Neural cell (in vitro differentiated cells): ENCODE data around the gene SLC25A21. TPM values are rescaled to one million over a fixed set of nuclear protein-coding genes. Genes with fewer than 3 reads are reported as not detected.

ENCODE experiments used
- H2AFZ ChIP-seq: fragments of 200-600, 300-800 bp; sonication (generic), shearing (Covaris generic); 2 replicates; pipeline ENCODE4 v1.6.0; 2014; ENCODE audit warnings: low read depth, mild to moderate bottlenecking, antibody characterized with exemption, low read length, moderate library complexity
- H3F3A ChIP-seq: fragments of 200-600 bp; shearing (Covaris generic); 2 replicates; pipeline ENCODE4 v1.6.1; 2016; ENCODE audit warnings: mild to moderate bottlenecking, moderate library complexity, mixed read lengths, antibody characterized with exemption, low read length; ENCODE audit not compliant: insufficient read depth, poor library complexity, severe bottlenecking
- H3K27ac ChIP-seq: fragments of 200-600, 300-800 bp; sonication (generic), shearing (Covaris generic); 2 replicates; pipeline ENCODE4 v1.5.1; 2014; ENCODE audit warnings: mild to moderate bottlenecking, low read length, moderate library complexity
- H3K27me3 ChIP-seq: fragments of 300-800, 200-600 bp; sonication (generic), shearing (Covaris generic); 2 replicates; pipeline ENCODE4 v1.6.0; 2014; ENCODE audit warnings: mild to moderate bottlenecking, low read depth, low read length, moderate library complexity; ENCODE audit not compliant: insufficient read depth
- H3K36me3 ChIP-seq: fragments of 300-800, 200-600 bp; sonication (generic), shearing (Covaris generic); 2 replicates; pipeline ENCODE4 v1.5.1; 2014; ENCODE audit warnings: mild to moderate bottlenecking, antibody characterized with exemption, low read length, moderate library complexity; ENCODE audit not compliant: insufficient read depth
- H3K4me2 ChIP-seq: fragments of 300-800, 200-600 bp; sonication (generic), shearing (Covaris generic); 2 replicates; pipeline ENCODE4 v1.6.0; 2014; ENCODE audit warnings: mild to moderate bottlenecking, low read length
- H3K4me3 ChIP-seq: fragments of 300-800, 200-600 bp; sonication (generic), shearing (Covaris generic); 2 replicates; pipeline ENCODE4 v1.5.1; 2014; ENCODE audit warnings: mild to moderate bottlenecking, low read length, moderate library complexity
- H3K79me2 ChIP-seq: fragments of 200-600 bp; shearing (Covaris generic); replicated peaks from 2 replicates; pipeline ENCODE4 v1.6.0; 2014; ENCODE audit warnings: mild to moderate bottlenecking, low read length, moderate library complexity; ENCODE audit not compliant: insufficient read depth
- H3K9ac ChIP-seq: fragments of 300-800, 200-600 bp; sonication (generic), shearing (Covaris generic); 2 replicates; pipeline ENCODE4 v1.6.1; 2016; ENCODE audit warnings: mild to moderate bottlenecking, low read length, mixed read lengths
- H3K9me2 ChIP-seq: fragments of 200-600 bp; shearing (Covaris generic); 2 replicates; pipeline ENCODE4 v1.6.1; 2016; ENCODE audit warnings: mild to moderate bottlenecking, low read length, mixed read lengths; ENCODE audit not compliant: insufficient read depth
- H3K9me3 ChIP-seq: fragments of 200-600, 300-800 bp; sonication (generic), shearing (Covaris generic); 2 replicates; pipeline ENCODE4 v1.6.1; 2016; ENCODE audit warnings: mild to moderate bottlenecking, mixed run types, low read length, moderate library complexity, mixed read lengths
- H4K20me1 ChIP-seq: fragments of 200-600 bp; shearing (Covaris generic); 2 replicates; pipeline ENCODE4 v1.6.1; 2016; ENCODE audit warnings: mild to moderate bottlenecking, mixed run types; ENCODE audit not compliant: insufficient read depth
- EP300 ChIP-seq: fragments of 450-650 bp; conservative IDR thresholded peaks from 2 replicates; pipeline ENCODE4 v1.6.1; 2014; ENCODE audit warnings: antibody characterized with exemption, mild to moderate bottlenecking, moderate library complexity; ENCODE audit not compliant: poor library complexity, severe bottlenecking
- EZH2 ChIP-seq: fragments of 200-600, 300-800 bp; shearing (Covaris generic), sonication (generic); IDR thresholded peaks from 2 replicates; pipeline ENCODE4 v1.6.1; 2014; ENCODE audit warnings: antibody characterized with exemption, low read length, borderline replicate concordance, mild to moderate bottlenecking; ENCODE audit not compliant: insufficient read depth, poor library complexity, severe bottlenecking
- MXI1 ChIP-seq: fragments of 450-650 bp; conservative IDR thresholded peaks from 2 replicates; pipeline ENCODE4 v1.6.1; 2014; ENCODE audit warnings: antibody characterized with exemption, mild to moderate bottlenecking; ENCODE audit not compliant: poor library complexity, severe bottlenecking
- POLR2AphosphoS5 ChIP-seq: IDR thresholded peaks from 2 replicates; pipeline ENCODE4 v1.6.1; 2012
- RAD21 ChIP-seq: fragments of 450-650 bp; conservative IDR thresholded peaks from 2 replicates; pipeline ENCODE4 v1.6.1; 2014; ENCODE audit warnings: antibody characterized with exemption, mild to moderate bottlenecking, moderate library complexity
- SMC3 ChIP-seq: fragments of 450-650 bp; conservative IDR thresholded peaks from 2 replicates; pipeline ENCODE4 v1.6.1; 2014; ENCODE audit warnings: antibody characterized with exemption, mild to moderate bottlenecking, moderate library complexity; ENCODE audit not compliant: poor library complexity
- TAF1 ChIP-seq: IDR thresholded peaks from 2 replicates; pipeline ENCODE4 v1.6.1; 2012; ENCODE audit warnings: low read depth
- polyA plus RNA-seq: library from polyadenylated mRNA; depleted of rRNA; stranded (reverse); fragments of >200 nt; gene quantifications from 2 replicates; pipeline ENCODE4 v1.2.3, GENCODE V29; 2014
- TF ChIP-seq, protein P1 (sequence below): IDR thresholded peaks from 2 replicates; pipeline ENCODE4 v1.6.1; 2012; ENCODE audit warnings: borderline replicate concordance
- TF ChIP-seq, protein P2 (sequence below): fragments of 450-650 bp; IDR thresholded peaks from 2 replicates; pipeline ENCODE4 v1.5.1; 2014; ENCODE audit warnings: antibody characterized with exemption, mild to moderate bottlenecking, moderate library complexity; ENCODE audit not compliant: poor library complexity, severe bottlenecking

Gene SLC25A21
- polyA plus RNA-seq, 1 donor from 2014 or later = 0.35 TPM

DNA sequence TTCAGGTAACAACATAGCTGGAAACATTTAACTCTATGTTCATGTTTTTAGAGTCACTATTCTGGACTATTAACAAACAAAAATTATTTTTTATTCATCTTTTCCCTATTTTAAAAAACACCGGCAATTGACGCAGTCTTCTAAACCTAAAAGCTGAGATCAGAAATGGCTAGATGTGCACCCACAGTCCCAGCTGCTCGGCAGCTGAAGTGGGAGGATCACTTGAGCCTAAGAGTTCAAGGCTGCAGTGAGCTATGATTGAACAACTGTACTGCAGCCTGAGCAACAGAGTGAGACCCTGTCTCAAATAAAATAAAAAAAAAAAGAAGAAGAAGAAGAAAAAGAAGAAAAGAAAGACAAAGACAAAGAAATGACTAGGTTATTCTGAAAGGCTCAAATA is 446.3 kb downstream of the SLC25A21 start:
- Histone ChIP-seq H3K79me2 (no peaks in the 10 kb centered on the region), H3F3A (no peaks in the 10 kb centered on the region), H3K27ac (no peak overlapping the region), H3K27me3 (no peaks in the 10 kb centered on the region), H3K4me2 (no peak overlapping the region), H3K9ac (no peak overlapping the region), H2AFZ (no peak overlapping the region), H3K4me3 (no peak overlapping the region), H3K9me3 (no peaks in the 10 kb centered on the region), H4K20me1 (no peaks in the 10 kb centered on the region), H3K36me3 (no peaks in the 10 kb centered on the region), H3K9me2 (no peaks in the 10 kb centered on the region)
- TF ChIP-seq EP300 (no peak), TAF1 (no peak), POLR2AphosphoS5 (no peak), RAD21 (no peak), MXI1 (no peak), SMC3 (no peak), EZH2 (no peak)
- TF ChIP-seq, protein P1, sequence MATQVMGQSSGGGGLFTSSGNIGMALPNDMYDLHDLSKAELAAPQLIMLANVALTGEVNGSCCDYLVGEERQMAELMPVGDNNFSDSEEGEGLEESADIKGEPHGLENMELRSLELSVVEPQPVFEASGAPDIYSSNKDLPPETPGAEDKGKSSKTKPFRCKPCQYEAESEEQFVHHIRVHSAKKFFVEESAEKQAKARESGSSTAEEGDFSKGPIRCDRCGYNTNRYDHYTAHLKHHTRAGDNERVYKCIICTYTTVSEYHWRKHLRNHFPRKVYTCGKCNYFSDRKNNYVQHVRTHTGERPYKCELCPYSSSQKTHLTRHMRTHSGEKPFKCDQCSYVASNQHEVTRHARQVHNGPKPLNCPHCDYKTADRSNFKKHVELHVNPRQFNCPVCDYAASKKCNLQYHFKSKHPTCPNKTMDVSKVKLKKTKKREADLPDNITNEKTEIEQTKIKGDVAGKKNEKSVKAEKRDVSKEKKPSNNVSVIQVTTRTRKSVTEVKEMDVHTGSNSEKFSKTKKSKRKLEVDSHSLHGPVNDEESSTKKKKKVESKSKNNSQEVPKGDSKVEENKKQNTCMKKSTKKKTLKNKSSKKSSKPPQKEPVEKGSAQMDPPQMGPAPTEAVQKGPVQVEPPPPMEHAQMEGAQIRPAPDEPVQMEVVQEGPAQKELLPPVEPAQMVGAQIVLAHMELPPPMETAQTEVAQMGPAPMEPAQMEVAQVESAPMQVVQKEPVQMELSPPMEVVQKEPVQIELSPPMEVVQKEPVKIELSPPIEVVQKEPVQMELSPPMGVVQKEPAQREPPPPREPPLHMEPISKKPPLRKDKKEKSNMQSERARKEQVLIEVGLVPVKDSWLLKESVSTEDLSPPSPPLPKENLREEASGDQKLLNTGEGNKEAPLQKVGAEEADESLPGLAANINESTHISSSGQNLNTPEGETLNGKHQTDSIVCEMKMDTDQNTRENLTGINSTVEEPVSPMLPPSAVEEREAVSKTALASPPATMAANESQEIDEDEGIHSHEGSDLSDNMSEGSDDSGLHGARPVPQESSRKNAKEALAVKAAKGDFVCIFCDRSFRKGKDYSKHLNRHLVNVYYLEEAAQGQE = no peak
- TF ChIP-seq, protein P2, sequence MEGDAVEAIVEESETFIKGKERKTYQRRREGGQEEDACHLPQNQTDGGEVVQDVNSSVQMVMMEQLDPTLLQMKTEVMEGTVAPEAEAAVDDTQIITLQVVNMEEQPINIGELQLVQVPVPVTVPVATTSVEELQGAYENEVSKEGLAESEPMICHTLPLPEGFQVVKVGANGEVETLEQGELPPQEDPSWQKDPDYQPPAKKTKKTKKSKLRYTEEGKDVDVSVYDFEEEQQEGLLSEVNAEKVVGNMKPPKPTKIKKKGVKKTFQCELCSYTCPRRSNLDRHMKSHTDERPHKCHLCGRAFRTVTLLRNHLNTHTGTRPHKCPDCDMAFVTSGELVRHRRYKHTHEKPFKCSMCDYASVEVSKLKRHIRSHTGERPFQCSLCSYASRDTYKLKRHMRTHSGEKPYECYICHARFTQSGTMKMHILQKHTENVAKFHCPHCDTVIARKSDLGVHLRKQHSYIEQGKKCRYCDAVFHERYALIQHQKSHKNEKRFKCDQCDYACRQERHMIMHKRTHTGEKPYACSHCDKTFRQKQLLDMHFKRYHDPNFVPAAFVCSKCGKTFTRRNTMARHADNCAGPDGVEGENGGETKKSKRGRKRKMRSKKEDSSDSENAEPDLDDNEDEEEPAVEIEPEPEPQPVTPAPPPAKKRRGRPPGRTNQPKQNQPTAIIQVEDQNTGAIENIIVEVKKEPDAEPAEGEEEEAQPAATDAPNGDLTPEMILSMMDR = no peak

DNA sequence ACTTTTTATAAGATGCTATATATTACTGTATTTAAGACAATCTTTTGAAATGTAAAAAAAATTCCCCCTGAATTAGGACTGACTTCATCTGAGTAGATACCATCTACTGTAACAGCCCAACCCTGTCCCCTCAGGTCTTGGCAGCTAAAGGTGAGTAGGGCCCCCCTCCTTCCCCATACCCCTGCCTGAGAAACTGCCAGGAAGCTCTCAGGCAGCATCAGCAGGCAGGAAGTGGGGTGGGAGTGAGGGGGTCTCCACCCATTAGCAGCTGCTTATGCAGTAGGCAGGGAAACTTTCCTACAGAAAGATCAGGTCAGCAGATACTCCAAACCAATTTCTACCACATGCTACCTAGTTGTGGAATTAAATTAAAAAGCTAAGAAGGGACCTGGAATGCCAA is 448.2 kb downstream of the SLC25A21 start:
- no peak overlapping the region for H3K27ac ChIP-seq
- no peak overlapping the region for H3K4me2 ChIP-seq
- no peak overlapping the region for H3K4me3 ChIP-seq
- H3K27me3 ChIP-seq = no peaks in the 10 kb centered on the region
- H3K9me3 ChIP-seq = no peaks in the 10 kb centered on the region
- no peak overlapping the region for H2AFZ ChIP-seq
- H4K20me1 ChIP-seq = no peaks in the 10 kb centered on the region
- TF ChIP-seq TAF1 (no peak), EP300 (no peak), SMC3 (no peak), EZH2 (no peak), RAD21 (no peak), POLR2AphosphoS5 (no peak), MXI1 (no peak)
- TF ChIP-seq, protein P2 = no peak
- TF ChIP-seq, protein P1 = no peak
- no peaks in the 10 kb centered on the region for H3K79me2 ChIP-seq
- no peaks in the 10 kb centered on the region for H3K9me2 ChIP-seq
- H3F3A ChIP-seq = no peaks in the 10 kb centered on the region
- no peak overlapping the region for H3K9ac ChIP-seq
- H3K36me3 ChIP-seq = no peaks in the 10 kb centered on the region
